GM23248 (cell line): ENCODE results near the gene IQGAP1.

Experiments used
- EZH2 ChIP-seq: fragments of 200-600 bp; sonication (generic); IDR thresholded peaks from 2 replicates; pipeline ENCODE4 v1.6.1; 2018; ENCODE audit warnings: antibody characterized with exemption, mild to moderate bottlenecking; ENCODE audit not compliant: insufficient read depth, poor library complexity, severe bottlenecking
- EZH2phosphoT487 ChIP-seq: fragments of 200-600 bp; sonication (generic); IDR thresholded peaks from 2 replicates; pipeline ENCODE4 v1.6.1; 2018; ENCODE audit warnings: antibody characterized with exemption, moderate library complexity, mild to moderate bottlenecking, low read depth; ENCODE audit not compliant: insufficient read depth

DNA sequence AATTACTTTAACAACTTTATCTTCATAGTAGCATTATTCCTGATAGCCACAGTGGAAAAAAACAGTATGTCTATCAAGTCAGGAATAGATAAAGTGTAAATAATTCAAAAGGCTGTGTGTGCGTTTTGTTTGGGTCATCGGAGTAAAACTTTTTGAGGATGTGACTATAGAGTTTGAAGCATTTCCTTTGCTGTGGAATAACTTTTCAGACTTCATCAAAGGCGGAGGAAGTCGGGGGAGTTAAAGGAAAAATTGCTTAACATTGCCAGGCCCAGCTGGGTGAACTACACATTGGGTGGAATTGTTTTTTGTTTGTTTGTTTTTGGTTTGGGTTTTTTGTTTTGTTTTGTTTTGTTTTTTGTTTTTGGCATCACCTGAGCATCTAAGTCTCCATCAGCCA lies 71.3 kb downstream of the IQGAP1 start:
- TF ChIP-seq EZH2 (no peak), EZH2phosphoT487 (no peak)
